ENCODE measurements around the gene GAGE12J. TPM values are rescaled to one million over a fixed set of nuclear protein-coding genes. Genes with fewer than 3 reads are reported as not detected.

Gene GAGE12J
- total and polyA plus RNA-seq, 2 donors (not counting 3 experiments of a cell fraction or from before 2014, with no cell fraction given): not detected

- Histone ChIP-seq H2AFZ (ENCODE audit: low read depth, low read length) (no peak overlapping the region), H3K9me3 (replicated peaks; ENCODE audit: control insufficient read depth, insufficient read depth, low read length) (no peaks in the 10 kb centered on the region), H3K4me2 (ENCODE audit: insufficient read depth, low read length) (no peak overlapping the region), H3K79me2 (ENCODE audit: control insufficient read depth, insufficient read depth, low read length) (no peaks in the 10 kb centered on the region), H3K9me1 (replicated peaks; ENCODE audit: control insufficient read depth, extremely low read depth, insufficient read depth, low read length) (no peaks in the 10 kb centered on the region), H3K4me1 (ENCODE audit: control insufficient read depth, extremely low read depth, insufficient read depth, low read length) (no peaks in the 10 kb centered on the region), H3K4me3 (replicated peaks in 1 of 3; ENCODE audit: insufficient read depth in 1 of 3, low read depth in 1 of 3, low read length in 3 of 3) (no peak overlapping the region), H3K36me3 (ENCODE audit: control insufficient read depth in 2 of 2, extremely low read depth in 1 of 2, insufficient read depth in 2 of 2, low read length in 2 of 2) (no peaks in the 10 kb centered on the region), H3K27ac (ENCODE audit: insufficient read depth, low read depth, low read length) (no peak overlapping the region), H3K9ac (replicated peaks; ENCODE audit: extremely low read depth, insufficient read depth, low read length) (no peak overlapping the region), H4K20me1 (replicated peaks; ENCODE audit: control insufficient read depth, extremely low read depth, insufficient read depth, low read length) (no peaks in the 10 kb centered on the region), H3K27me3 (ENCODE audit: control insufficient read depth in 2 of 2, insufficient read depth in 2 of 2, low read length in 2 of 2) (no peaks in the 10 kb centered on the region)
- FAIRE-seq: no peak
- TF ChIP-seq, protein P1, sequence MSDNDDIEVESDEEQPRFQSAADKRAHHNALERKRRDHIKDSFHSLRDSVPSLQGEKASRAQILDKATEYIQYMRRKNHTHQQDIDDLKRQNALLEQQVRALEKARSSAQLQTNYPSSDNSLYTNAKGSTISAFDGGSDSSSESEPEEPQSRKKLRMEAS (IDR thresholded peaks at IDR 0.05; ENCODE audit: insufficient read depth, insufficient read length): no peak
- no peak for TF ChIP-seq JUN (IDR thresholded peaks at IDR 0.05; ENCODE audit: borderline replicate concordance, insufficient read depth, insufficient read length, low read depth)
- no peak for TF ChIP-seq POLR2A (IDR thresholded peaks at IDR 0.05; ENCODE audit: low read depth, low read length)
- no peak for TF ChIP-seq POLR2AphosphoS5 (IDR thresholded peaks at IDR 0.05; ENCODE audit: insufficient read depth, low read depth, low read length)
- TF ChIP-seq GATA2 (IDR thresholded peaks at IDR 0.05; ENCODE audit: insufficient read depth, insufficient read length, low read depth, low read length): no peak
- no peak for TF ChIP-seq FOS (IDR thresholded peaks at IDR 0.05; ENCODE audit: borderline replicate concordance, insufficient read depth, low read length)
- no peak for TF ChIP-seq EZH2 (IDR thresholded peaks at IDR 0.05; ENCODE audit: borderline replicate concordance, low read depth, low read length, severe bottlenecking)
- TF ChIP-seq, protein P2, sequence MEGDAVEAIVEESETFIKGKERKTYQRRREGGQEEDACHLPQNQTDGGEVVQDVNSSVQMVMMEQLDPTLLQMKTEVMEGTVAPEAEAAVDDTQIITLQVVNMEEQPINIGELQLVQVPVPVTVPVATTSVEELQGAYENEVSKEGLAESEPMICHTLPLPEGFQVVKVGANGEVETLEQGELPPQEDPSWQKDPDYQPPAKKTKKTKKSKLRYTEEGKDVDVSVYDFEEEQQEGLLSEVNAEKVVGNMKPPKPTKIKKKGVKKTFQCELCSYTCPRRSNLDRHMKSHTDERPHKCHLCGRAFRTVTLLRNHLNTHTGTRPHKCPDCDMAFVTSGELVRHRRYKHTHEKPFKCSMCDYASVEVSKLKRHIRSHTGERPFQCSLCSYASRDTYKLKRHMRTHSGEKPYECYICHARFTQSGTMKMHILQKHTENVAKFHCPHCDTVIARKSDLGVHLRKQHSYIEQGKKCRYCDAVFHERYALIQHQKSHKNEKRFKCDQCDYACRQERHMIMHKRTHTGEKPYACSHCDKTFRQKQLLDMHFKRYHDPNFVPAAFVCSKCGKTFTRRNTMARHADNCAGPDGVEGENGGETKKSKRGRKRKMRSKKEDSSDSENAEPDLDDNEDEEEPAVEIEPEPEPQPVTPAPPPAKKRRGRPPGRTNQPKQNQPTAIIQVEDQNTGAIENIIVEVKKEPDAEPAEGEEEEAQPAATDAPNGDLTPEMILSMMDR (IDR thresholded peaks at IDR 0.05; ENCODE audit: extremely low read depth in 1 of 2, insufficient read depth in 1 of 2, low read depth in 1 of 2, low read length in 2 of 2): no peak
- TF ChIP-seq MYC (IDR thresholded peaks at IDR 0.05; ENCODE audit: low read depth, low read length): no peak
- DNase-seq (ENCODE audit: low read depth, low spot score): no peak
- BruUV-seq (replicated peaks): no TSS peak
- ChIA-PET POLR2A (no interaction called here), CTCF (no interaction called here)
- dilution Hi-C loops (cut with MboI; ENCODE audit: extremely low pct_ligation_motif_present, low sequenced_read_pairs) (no loop called here), intact Hi-C loops (cut with micrococcal nuclease) (no loop called here)
Measured at GRCh38 chrX:49310371-49310770, 11.5 kb upstream of the GAGE12J start.

Data from endothelial cell of umbilical vein (primary cell).